Measurements from ENCODE around the gene CTNNBL1.

The CTNNBL1 gene

DNA sequence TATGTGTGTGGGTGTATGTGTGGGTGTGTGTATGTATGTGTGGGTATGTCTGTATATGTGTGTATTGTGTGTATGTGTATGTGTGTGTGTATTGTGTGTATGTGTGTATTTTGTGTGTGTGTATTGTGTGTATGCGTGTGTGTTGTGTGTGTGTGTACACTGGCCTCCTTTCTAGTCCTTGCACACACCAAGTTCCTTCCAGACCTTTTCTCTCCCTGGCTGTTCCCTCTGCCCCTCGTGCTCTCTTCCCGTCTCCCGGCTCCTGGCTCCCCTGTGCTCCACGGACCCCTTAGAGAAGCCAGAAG, 220.5 kb downstream of the CTNNBL1 start:
- Histone ChIP-seq H3K27ac (no peak overlapping the region), H3K27me3 (replicated peaks) (peaks cover 44% of the 10 kb centered on the region), H3K4me3 (ENCODE audit: low read depth, low read length) (no peak overlapping the region), H3K36me3 (replicated peaks) (no peaks in the 10 kb centered on the region)
- TF ChIP-seq, protein P1, sequence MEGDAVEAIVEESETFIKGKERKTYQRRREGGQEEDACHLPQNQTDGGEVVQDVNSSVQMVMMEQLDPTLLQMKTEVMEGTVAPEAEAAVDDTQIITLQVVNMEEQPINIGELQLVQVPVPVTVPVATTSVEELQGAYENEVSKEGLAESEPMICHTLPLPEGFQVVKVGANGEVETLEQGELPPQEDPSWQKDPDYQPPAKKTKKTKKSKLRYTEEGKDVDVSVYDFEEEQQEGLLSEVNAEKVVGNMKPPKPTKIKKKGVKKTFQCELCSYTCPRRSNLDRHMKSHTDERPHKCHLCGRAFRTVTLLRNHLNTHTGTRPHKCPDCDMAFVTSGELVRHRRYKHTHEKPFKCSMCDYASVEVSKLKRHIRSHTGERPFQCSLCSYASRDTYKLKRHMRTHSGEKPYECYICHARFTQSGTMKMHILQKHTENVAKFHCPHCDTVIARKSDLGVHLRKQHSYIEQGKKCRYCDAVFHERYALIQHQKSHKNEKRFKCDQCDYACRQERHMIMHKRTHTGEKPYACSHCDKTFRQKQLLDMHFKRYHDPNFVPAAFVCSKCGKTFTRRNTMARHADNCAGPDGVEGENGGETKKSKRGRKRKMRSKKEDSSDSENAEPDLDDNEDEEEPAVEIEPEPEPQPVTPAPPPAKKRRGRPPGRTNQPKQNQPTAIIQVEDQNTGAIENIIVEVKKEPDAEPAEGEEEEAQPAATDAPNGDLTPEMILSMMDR (IDR thresholded peaks at IDR 0.05; ENCODE audit: low read depth, low read length, missing control alignments) = no peak
- in situ Hi-C loops (cut with HindIII; ENCODE audit: low pct_ligation_motif_present, low sequenced_read_pairs) = loop anchor here (10.0 kb wide), 1 partner anchor 80 kb away; no protein-coding TSS in a partner anchor
- DNase-seq = no peak

GRCh38 chr20:37914672-37915433, 221.0 kb downstream of the CTNNBL1 start:
- Histone ChIP-seq H3K27ac (no peak overlapping the region), H3K36me3 (replicated peaks) (no peaks in the 10 kb centered on the region), H3K27me3 (replicated peaks) (peaks cover 46% of the 10 kb centered on the region), H3K4me3 (ENCODE audit: low read depth, low read length) (peak overlapping the region; percentile 15)
- DNase-seq = no peak
- TF ChIP-seq, protein P1 (IDR thresholded peaks at IDR 0.05; ENCODE audit: low read depth, low read length, missing control alignments) = peak; percentile 7
- in situ Hi-C loops (cut with HindIII; ENCODE audit: low pct_ligation_motif_present, low sequenced_read_pairs) = loop anchor here (10.0 kb wide), 1 partner anchor 80 kb away; no protein-coding TSS in a partner anchor

GRCh38 chr20:37915434-37915787, 221.6 kb downstream of the CTNNBL1 start:
- DNase-seq = no peak
- Histone ChIP-seq H3K36me3 (replicated peaks) (no peaks in the 10 kb centered on the region), H3K27me3 (replicated peaks) (peaks cover 46% of the 10 kb centered on the region), H3K27ac (no peak overlapping the region), H3K4me3 (ENCODE audit: low read depth, low read length) (no peak overlapping the region)
- TF ChIP-seq, protein P1 (IDR thresholded peaks at IDR 0.05; ENCODE audit: low read depth, low read length, missing control alignments) = no peak
- in situ Hi-C loops (cut with HindIII; ENCODE audit: low pct_ligation_motif_present, low sequenced_read_pairs) = loop anchor here (10.0 kb wide), 1 partner anchor 79 kb away; no protein-coding TSS in a partner anchor

DNA sequence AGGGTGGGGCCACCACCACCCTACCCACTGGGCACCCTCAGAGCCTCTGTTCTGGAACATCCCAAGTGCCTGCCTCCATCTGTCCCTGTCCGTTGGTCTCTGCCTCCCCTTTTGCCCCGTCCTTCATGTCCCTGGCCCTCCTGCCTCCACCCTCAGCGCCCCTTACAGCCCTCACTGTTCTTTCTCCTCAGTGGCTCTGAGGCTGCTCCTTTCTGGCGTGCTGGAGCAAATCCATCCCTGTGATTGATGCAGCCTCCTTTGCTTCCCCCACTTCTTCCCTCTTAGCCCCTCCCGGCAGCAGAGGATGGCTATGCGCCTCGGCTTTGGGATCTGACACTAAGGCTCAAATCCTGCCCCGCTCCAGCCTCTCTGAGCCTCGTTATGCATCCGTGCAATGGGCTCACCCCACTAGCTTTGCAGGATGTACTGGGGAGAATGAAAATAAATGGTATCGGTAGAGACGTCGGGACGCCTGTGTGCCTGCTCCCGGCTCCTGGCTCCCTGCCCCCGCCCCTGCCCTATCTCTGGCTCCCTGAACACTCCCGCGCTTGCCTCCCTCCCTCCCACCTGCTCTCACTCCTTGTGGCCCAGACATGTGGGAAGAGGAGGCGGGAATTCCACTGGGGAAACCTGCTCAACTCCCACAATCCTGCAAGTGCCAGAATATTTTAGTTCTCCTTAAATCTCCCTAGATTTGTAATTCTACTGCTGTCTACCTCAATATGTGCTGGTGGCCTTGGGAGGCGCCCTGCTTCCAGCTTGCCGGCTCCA, 222.2 kb downstream of the CTNNBL1 start:
- Histone ChIP-seq H3K36me3 (replicated peaks) (no peaks in the 10 kb centered on the region), H3K27ac (no peak overlapping the region), H3K27me3 (replicated peaks) (peaks cover 48% of the 10 kb centered on the region), H3K4me3 (ENCODE audit: low read depth, low read length) (no peak overlapping the region)
- DNase-seq = no peak
- in situ Hi-C loops (cut with HindIII; ENCODE audit: low pct_ligation_motif_present, low sequenced_read_pairs) = loop anchor here (10.0 kb wide), 1 partner anchor 79 kb away; no protein-coding TSS in a partner anchor
- TF ChIP-seq, protein P1 (IDR thresholded peaks at IDR 0.05; ENCODE audit: low read depth, low read length, missing control alignments) = no peak

DNA sequence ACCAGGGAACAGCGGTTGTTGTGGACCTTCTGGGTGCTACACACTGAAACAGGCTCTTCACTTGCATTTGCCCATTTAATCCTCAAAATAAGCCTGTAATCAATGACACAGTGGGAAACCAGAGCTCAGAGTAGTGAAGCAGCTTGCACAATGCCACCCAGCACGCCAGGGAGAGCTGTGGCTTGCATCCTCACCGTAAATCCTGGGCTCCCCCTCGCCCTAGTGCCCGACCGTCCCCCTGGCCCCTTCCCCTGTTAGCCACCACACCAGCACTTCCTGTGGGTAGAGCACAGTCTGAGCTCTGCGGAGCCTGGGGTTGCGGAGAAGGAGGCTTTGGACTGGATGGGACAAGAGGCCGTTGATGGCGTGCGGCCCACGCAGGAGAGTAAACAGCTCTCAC, 223.6 kb downstream of the CTNNBL1 start:
- Histone ChIP-seq H3K27ac (no peak overlapping the region), H3K36me3 (replicated peaks) (no peaks in the 10 kb centered on the region), H3K27me3 (replicated peaks) (peaks cover 48% of the 10 kb centered on the region), H3K4me3 (ENCODE audit: low read depth, low read length) (no peak overlapping the region)
- in situ Hi-C loops (cut with HindIII; ENCODE audit: low pct_ligation_motif_present, low sequenced_read_pairs) = loop anchor here (10.0 kb wide), 1 partner anchor 77 kb away; no protein-coding TSS in a partner anchor
- TF ChIP-seq, protein P1 (IDR thresholded peaks at IDR 0.05; ENCODE audit: low read depth, low read length, missing control alignments) = no peak
- no peak for DNase-seq

All from brain microvascular endothelial cell (primary cell).